Fibroblast of lung (primary cell): Measurements from ENCODE around the gene KCNJ9. TPM values are rescaled to one million over a fixed set of nuclear protein-coding genes. Genes with fewer than 3 reads are reported as not detected.
A peak's percentile ranks its signal among the peaks of the same experiment; 100 is the strongest.
"Not testable (repeated sequence)": the region's sequence is repeated elsewhere in the genome, so short reads cannot be mapped to it uniquely, and the experiment has no call there.

Experiments
- DNase-seq, 2 donors: peaks; one replicate each; pipeline versions ENCODE4 v3.0.0 to v3.0.0-alpha.2; 2010; ENCODE audit warnings: low read depth in 2 of 2
- H2AFZ ChIP-seq: 2 replicates; pipeline ENCODE4 v1.5.1; 2012; ENCODE audit warnings: low read length, control low read depth, inconsistent platforms
- H3K27ac ChIP-seq: 2 replicates; pipeline ENCODE4 v1.5.1; 2011; ENCODE audit warnings: low read length, control low read depth; ENCODE audit not compliant: insufficient read depth
- H3K27me3 ChIP-seq: 2 replicates; pipeline ENCODE4 v1.5.1; 2011; ENCODE audit warnings: mild to moderate bottlenecking, low read length; ENCODE audit not compliant: control insufficient read depth, insufficient read depth
- H3K36me3 ChIP-seq: 2 replicates; pipeline ENCODE4 v1.5.1; 2011; ENCODE audit warnings: low read length; ENCODE audit not compliant: control insufficient read depth, insufficient read depth
- H3K4me1 ChIP-seq: 2 replicates; pipeline ENCODE4 v1.5.1; 2011; ENCODE audit warnings: low read length; ENCODE audit not compliant: control insufficient read depth, insufficient read depth; ENCODE audit errors: extremely low read depth
- H3K4me2 ChIP-seq: 2 replicates; pipeline ENCODE4 v1.5.1; 2011; ENCODE audit warnings: low read length, control low read depth; ENCODE audit not compliant: insufficient read depth; ENCODE audit errors: extremely low read depth
- H3K4me3 ChIP-seq, 4 experiments: fragments of 200-600 bp in 1 of 4; sonication (generic) in 1 of 4; replicated peaks in 1 of 4; 2 replicates each; pipeline ENCODE4 v1.5.1; 2011 to 2016; ENCODE audit warnings: low read length in 4 of 4, low read depth in 3 of 4, mild to moderate bottlenecking in 3 of 4, control low read depth in 2 of 4, inconsistent platforms in 1 of 4, mixed read lengths in 1 of 4; ENCODE audit not compliant: insufficient read depth in 1 of 4; ENCODE audit errors: control extremely low read depth in 1 of 4
- H3K79me2 ChIP-seq: 2 replicates; pipeline ENCODE4 v1.5.1; 2012; ENCODE audit warnings: mild to moderate bottlenecking, low read length, inconsistent platforms; ENCODE audit not compliant: control insufficient read depth, insufficient read depth
- H3K9ac ChIP-seq: 2 replicates; pipeline ENCODE4 v1.5.1; 2011; ENCODE audit warnings: mild to moderate bottlenecking, low read length, control low read depth; ENCODE audit not compliant: insufficient read depth
- H3K9me3 ChIP-seq: 2 replicates; pipeline ENCODE4 v1.5.1; 2012; ENCODE audit warnings: low read depth, low read length; ENCODE audit not compliant: control insufficient read depth, insufficient read depth
- H4K20me1 ChIP-seq: 2 replicates; pipeline ENCODE4 v1.5.1; 2011; ENCODE audit warnings: low read length; ENCODE audit not compliant: control insufficient read depth, insufficient read depth; ENCODE audit errors: extremely low read depth
- CTCF ChIP-seq, 2 donors: IDR thresholded peaks in 1 of 2; conservative IDR thresholded peaks in 1 of 2; 1 replicate in 1 of 2; 2 replicates in 1 of 2; pipeline ENCODE4 v1.5.1; 2011 to 2012; ENCODE audit warnings: low read length in 2 of 2, control low read depth in 1 of 2, inconsistent platforms in 1 of 2, low read depth in 1 of 2, mild to moderate bottlenecking in 1 of 2
- EZH2 ChIP-seq: IDR thresholded peaks from 2 replicates; pipeline ENCODE4 v1.5.1; 2012; ENCODE audit warnings: low read length, control low read depth, mild to moderate bottlenecking; ENCODE audit errors: missing control alignments
- polyA plus RNA-seq, 2 donors: library from polyadenylated mRNA; depleted of rRNA in 1 of 2; stranded (reverse) in 1 of 2; unstranded in 1 of 2; fragments of >200 nt; gene quantifications; 2 replicates each; pipeline ENCODE4 v1.2.1, GENCODE V29; 2011 to 2012; ENCODE audit warnings: missing spikeins in 1 of 2
- total RNA-seq: library from RNA; depleted of rRNA; stranded (reverse); fragments of >200 nt; gene quantifications from 2 replicates; pipeline ENCODE4 v1.2.1, GENCODE V29; 2014

The KCNJ9 gene
- total and polyA plus RNA-seq, 2 donors (not counting 1 experiment from before 2014, with no cell fraction given) = under 0.01 TPM; not detected in 1

- no peak for DNase-seq
- TF ChIP-seq CTCF (conservative IDR thresholded peaks at IDR 0.05 in 1 of 2, IDR thresholded peaks at IDR 0.05 in 1 of 2; ENCODE audit: low read depth in 1 of 2, low read length in 2 of 2) = no peak
- peak; percentile 33 for TF ChIP-seq EZH2
- Histone ChIP-seq H3K9me3 (no peaks in the 10 kb centered on the region), H3K27ac (no peak overlapping the region), H3K36me3 (no peaks in the 10 kb centered on the region), H3K79me2 (no peaks in the 10 kb centered on the region), H4K20me1 (no peaks in the 10 kb centered on the region), H3K4me2 (peak overlapping the region; percentile 28), H2AFZ (no peak overlapping the region), H3K9ac (no peak overlapping the region), H3K4me1 (no peaks in the 10 kb centered on the region), H3K27me3 (peaks cover 16% of the 10 kb centered on the region), H3K4me3 (peak overlapping the region in 1 of 4 experiments; percentile 22)
Observed at GRCh38 chr1:160047111-160047991, 34.0 kb upstream of the KCNJ9 start.

GRCh38 chr1:160048335-160048734 lies 33.0 kb upstream of the KCNJ9 start:
- Histone ChIP-seq H3K36me3 (no peaks in the 10 kb centered on the region), H3K4me3 (no peak overlapping the region), H3K4me2 (no peak overlapping the region), H3K27me3 (peaks cover 24% of the 10 kb centered on the region), H3K9ac (no peak overlapping the region), H3K4me1 (no peaks in the 10 kb centered on the region), H3K9me3 (no peaks in the 10 kb centered on the region), H2AFZ (no peak overlapping the region), H3K79me2 (no peaks in the 10 kb centered on the region), H3K27ac (no peak overlapping the region), H4K20me1 (no peaks in the 10 kb centered on the region)
- DNase-seq = no peak
- no peak for TF ChIP-seq EZH2
- TF ChIP-seq CTCF (conservative IDR thresholded peaks at IDR 0.05 in 1 of 2, IDR thresholded peaks at IDR 0.05 in 1 of 2; ENCODE audit: low read depth in 1 of 2, low read length in 2 of 2) = no peak

GRCh38 chr1:160049101-160049500 lies 32.2 kb upstream of the KCNJ9 start:
- H3K36me3 ChIP-seq = no peaks in the 10 kb centered on the region
- DNase-seq = no peak
- no peak overlapping the region for H2AFZ ChIP-seq
- no peaks in the 10 kb centered on the region for H3K9me3 ChIP-seq
- H4K20me1 ChIP-seq = no peaks in the 10 kb centered on the region
- H3K4me1 ChIP-seq = no peaks in the 10 kb centered on the region
- no peak overlapping the region for H3K27ac ChIP-seq
- H3K9ac ChIP-seq = no peak overlapping the region
- H3K27me3 ChIP-seq = peaks cover 24% of the 10 kb centered on the region
- H3K79me2 ChIP-seq = no peaks in the 10 kb centered on the region
- H3K4me2 ChIP-seq = no peak overlapping the region
- no peak overlapping the region for H3K4me3 ChIP-seq
- TF ChIP-seq CTCF (conservative IDR thresholded peaks at IDR 0.05 in 1 of 2, IDR thresholded peaks at IDR 0.05 in 1 of 2; ENCODE audit: low read depth in 1 of 2, low read length in 2 of 2) = no peak
- TF ChIP-seq EZH2 = no peak

- H3K79me2 ChIP-seq, H3K9me3 ChIP-seq, H3K36me3 ChIP-seq, H2AFZ ChIP-seq, H3K4me2 ChIP-seq, H3K4me1 ChIP-seq, H3K4me3 ChIP-seq, H4K20me1 ChIP-seq, DNase-seq, H3K9ac ChIP-seq, H3K27ac ChIP-seq: not testable (repeated sequence)
- peaks cover 24% of the 10 kb centered on the region for H3K27me3 ChIP-seq
Observed at GRCh38 chr1:160050182-160050581, 31.2 kb upstream of the KCNJ9 start.
